DOHH2 (cell line): ENCODE results near the gene TMC3.

Source experiments
- CTCF ChIP-seq: fragments of 200-600 bp; sonication (generic); IDR thresholded peaks from one replicate; pipeline ENCODE4 v1.5.1; 2014; ENCODE audit warnings: antibody characterized with exemption, mild to moderate bottlenecking, low read depth, low read length; ENCODE audit not compliant: poor library complexity, severe bottlenecking
- EZH2phosphoT487 ChIP-seq: fragments of 200-600 bp; sonication (generic); IDR thresholded peaks from 2 replicates; pipeline ENCODE4 v1.6.1; 2017; ENCODE audit warnings: borderline replicate concordance, mild to moderate bottlenecking, antibody characterized with exemption, low read length, moderate library complexity, mixed read lengths

- TF ChIP-seq CTCF (no peak), EZH2phosphoT487 (no peak)
These were observed 33.2 kb upstream of the TMC3 start for GRCh38 chr15:81407176-81407575.
